Panc1 (cell line): ENCODE results near the gene PC.

Experiments
- POLR2AphosphoS5 ChIP-seq: IDR thresholded peaks from 2 replicates; pipeline ENCODE4 v1.6.1; 2012; ENCODE audit warnings: mild to moderate bottlenecking, low read depth, low read length, moderate library complexity
- SIN3A ChIP-seq: IDR thresholded peaks from 2 replicates; pipeline ENCODE4 v1.6.1; 2012; ENCODE audit warnings: low read depth, mild to moderate bottlenecking, low read length, moderate library complexity, borderline replicate concordance; ENCODE audit not compliant: insufficient read depth
- TF ChIP-seq, protein P1 (sequence below): fragments of 450-650 bp; IDR thresholded peaks from 2 replicates; pipeline ENCODE4 v1.5.1; 2017; ENCODE audit warnings: mild to moderate bottlenecking
- TF ChIP-seq, protein P2 (sequence below), 2 experiments: IDR thresholded peaks; 2 replicates each; pipeline ENCODE4 v1.6.1; 2011 to 2012; ENCODE audit warnings: low read depth in 2 of 2, control low read depth in 1 of 2, low read length in 1 of 2, mild to moderate bottlenecking in 1 of 2, moderate library complexity in 1 of 2; ENCODE audit not compliant: insufficient read depth in 1 of 2

GRCh38 chr11:66883016-66883965 is 74.9 kb downstream of the PC start:
- TF ChIP-seq, protein P1, sequence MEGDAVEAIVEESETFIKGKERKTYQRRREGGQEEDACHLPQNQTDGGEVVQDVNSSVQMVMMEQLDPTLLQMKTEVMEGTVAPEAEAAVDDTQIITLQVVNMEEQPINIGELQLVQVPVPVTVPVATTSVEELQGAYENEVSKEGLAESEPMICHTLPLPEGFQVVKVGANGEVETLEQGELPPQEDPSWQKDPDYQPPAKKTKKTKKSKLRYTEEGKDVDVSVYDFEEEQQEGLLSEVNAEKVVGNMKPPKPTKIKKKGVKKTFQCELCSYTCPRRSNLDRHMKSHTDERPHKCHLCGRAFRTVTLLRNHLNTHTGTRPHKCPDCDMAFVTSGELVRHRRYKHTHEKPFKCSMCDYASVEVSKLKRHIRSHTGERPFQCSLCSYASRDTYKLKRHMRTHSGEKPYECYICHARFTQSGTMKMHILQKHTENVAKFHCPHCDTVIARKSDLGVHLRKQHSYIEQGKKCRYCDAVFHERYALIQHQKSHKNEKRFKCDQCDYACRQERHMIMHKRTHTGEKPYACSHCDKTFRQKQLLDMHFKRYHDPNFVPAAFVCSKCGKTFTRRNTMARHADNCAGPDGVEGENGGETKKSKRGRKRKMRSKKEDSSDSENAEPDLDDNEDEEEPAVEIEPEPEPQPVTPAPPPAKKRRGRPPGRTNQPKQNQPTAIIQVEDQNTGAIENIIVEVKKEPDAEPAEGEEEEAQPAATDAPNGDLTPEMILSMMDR: peak; percentile 96
- TF ChIP-seq SIN3A (no peak), POLR2AphosphoS5 (peak; percentile 32; the same call in 1 of the 2 replicates)
- TF ChIP-seq, protein P2, sequence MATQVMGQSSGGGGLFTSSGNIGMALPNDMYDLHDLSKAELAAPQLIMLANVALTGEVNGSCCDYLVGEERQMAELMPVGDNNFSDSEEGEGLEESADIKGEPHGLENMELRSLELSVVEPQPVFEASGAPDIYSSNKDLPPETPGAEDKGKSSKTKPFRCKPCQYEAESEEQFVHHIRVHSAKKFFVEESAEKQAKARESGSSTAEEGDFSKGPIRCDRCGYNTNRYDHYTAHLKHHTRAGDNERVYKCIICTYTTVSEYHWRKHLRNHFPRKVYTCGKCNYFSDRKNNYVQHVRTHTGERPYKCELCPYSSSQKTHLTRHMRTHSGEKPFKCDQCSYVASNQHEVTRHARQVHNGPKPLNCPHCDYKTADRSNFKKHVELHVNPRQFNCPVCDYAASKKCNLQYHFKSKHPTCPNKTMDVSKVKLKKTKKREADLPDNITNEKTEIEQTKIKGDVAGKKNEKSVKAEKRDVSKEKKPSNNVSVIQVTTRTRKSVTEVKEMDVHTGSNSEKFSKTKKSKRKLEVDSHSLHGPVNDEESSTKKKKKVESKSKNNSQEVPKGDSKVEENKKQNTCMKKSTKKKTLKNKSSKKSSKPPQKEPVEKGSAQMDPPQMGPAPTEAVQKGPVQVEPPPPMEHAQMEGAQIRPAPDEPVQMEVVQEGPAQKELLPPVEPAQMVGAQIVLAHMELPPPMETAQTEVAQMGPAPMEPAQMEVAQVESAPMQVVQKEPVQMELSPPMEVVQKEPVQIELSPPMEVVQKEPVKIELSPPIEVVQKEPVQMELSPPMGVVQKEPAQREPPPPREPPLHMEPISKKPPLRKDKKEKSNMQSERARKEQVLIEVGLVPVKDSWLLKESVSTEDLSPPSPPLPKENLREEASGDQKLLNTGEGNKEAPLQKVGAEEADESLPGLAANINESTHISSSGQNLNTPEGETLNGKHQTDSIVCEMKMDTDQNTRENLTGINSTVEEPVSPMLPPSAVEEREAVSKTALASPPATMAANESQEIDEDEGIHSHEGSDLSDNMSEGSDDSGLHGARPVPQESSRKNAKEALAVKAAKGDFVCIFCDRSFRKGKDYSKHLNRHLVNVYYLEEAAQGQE (IDR thresholded peaks at IDR 0.05; ENCODE audit: insufficient read depth in 1 of 2, low read depth in 2 of 2, low read length in 1 of 2): no peak
